Endothelial cell (in vitro differentiated cells): ENCODE measurements around the gene TNFRSF25. TPM values are rescaled to one million over a fixed set of nuclear protein-coding genes. Genes with fewer than 3 reads are reported as not detected.
"Not testable (repeated sequence)": the region's sequence is repeated elsewhere in the genome, so short reads cannot be mapped to it uniquely, and the experiment has no call there.

Experiments used
- DNase-seq: peaks from one replicate; pipeline ENCODE4 v3.0.0; 2021; ENCODE audit warnings: low spot score
- H3K27ac Mint-ChIP-seq: one replicate; pipeline ENCODE4 v1.8.0; 2021; ENCODE audit warnings: mixed read lengths, inconsistent platforms; ENCODE audit not compliant: unreplicated experiment
- H3K27me3 Mint-ChIP-seq: one replicate; pipeline ENCODE4 v1.8.0; 2021; ENCODE audit warnings: mild to moderate bottlenecking, moderate library complexity, mixed read lengths, inconsistent platforms; ENCODE audit not compliant: unreplicated experiment
- H3K36me3 Mint-ChIP-seq: one replicate; pipeline ENCODE4 v1.8.0; 2021; ENCODE audit warnings: mild to moderate bottlenecking, low read depth, mixed read lengths, inconsistent platforms; ENCODE audit not compliant: unreplicated experiment
- H3K4me1 Mint-ChIP-seq: one replicate; pipeline ENCODE4 v1.8.0; 2021; ENCODE audit warnings: mild to moderate bottlenecking, mixed read lengths, inconsistent platforms; ENCODE audit not compliant: unreplicated experiment
- H3K4me3 Mint-ChIP-seq: one replicate; pipeline ENCODE4 v1.8.0; 2021; ENCODE audit warnings: mild to moderate bottlenecking, mixed read lengths, inconsistent platforms; ENCODE audit not compliant: unreplicated experiment
- H3K9me3 Mint-ChIP-seq: one replicate; pipeline ENCODE4 v1.8.0; 2021; ENCODE audit warnings: mixed read lengths, inconsistent platforms; ENCODE audit not compliant: unreplicated experiment
- CTCF ChIP-seq: fragments of 200-600 bp; sonication (generic); IDR thresholded peaks from one replicate; pipeline ENCODE4 v1.5.0; 2021; ENCODE audit warnings: antibody characterized with exemption; ENCODE audit not compliant: unreplicated experiment
- total RNA-seq: library from RNA; stranded (reverse); fragmentation: NEBNext Ultra II Directional; extraction: Animal tissue kit (Norgen Biotek cat#: 25700); gene quantifications from one replicate; pipeline ENCODE4 v1.2.1, GENCODE V29; 2021; ENCODE audit not compliant: unreplicated experiment

The TNFRSF25 gene
- total RNA-seq, 1 donor from 2014 or later: 104 TPM

- Mint-ChIP-seq H3K9me3 (no peaks in the 10 kb centered on the region), H3K27me3 (peaks cover 12% of the 10 kb centered on the region), H3K27ac (no peak overlapping the region), H3K36me3 (peaks cover 4% of the 10 kb centered on the region), H3K4me3 (no peak overlapping the region), H3K4me1 (peaks cover 5% of the 10 kb centered on the region)
- no peak for TF ChIP-seq CTCF
- DNase-seq: no peak
Measured at GRCh38 chr1:6450943-6451373, 15.0 kb downstream of the TNFRSF25 start.

- H3K9me3 Mint-ChIP-seq, H3K4me3 Mint-ChIP-seq, H3K27ac Mint-ChIP-seq, H3K4me1 Mint-ChIP-seq, H3K36me3 Mint-ChIP-seq, DNase-seq: not testable (repeated sequence)
- peaks cover 12% of the 10 kb centered on the region for H3K27me3 Mint-ChIP-seq
Measured at GRCh38 chr1:6450486-6450885, 15.5 kb downstream of the TNFRSF25 start.

GRCh38 chr1:6450005-6450450 lies 15.9 kb downstream of the TNFRSF25 start:
- Mint-ChIP-seq H3K27me3 (peaks cover 12% of the 10 kb centered on the region), H3K9me3 (no peaks in the 10 kb centered on the region), H3K27ac (no peak overlapping the region), H3K4me1 (peaks cover 5% of the 10 kb centered on the region), H3K4me3 (no peak overlapping the region), H3K36me3 (peaks cover 4% of the 10 kb centered on the region)
- TF ChIP-seq CTCF: no peak
- DNase-seq: no peak

GRCh38 chr1:6448749-6449631 lies 17.0 kb downstream of the TNFRSF25 start:
- TF ChIP-seq CTCF: no peak
- peaks cover 4% of the 10 kb centered on the region for H3K36me3 Mint-ChIP-seq
- H3K4me3 Mint-ChIP-seq: peak overlapping the region; percentile 45
- peak; percentile 36 for DNase-seq
- H3K9me3 Mint-ChIP-seq: no peaks in the 10 kb centered on the region
- peaks cover 14% of the 10 kb centered on the region for H3K27me3 Mint-ChIP-seq
- H3K4me1 Mint-ChIP-seq: peaks cover 7% of the 10 kb centered on the region
- H3K27ac Mint-ChIP-seq: no peak overlapping the region

- Mint-ChIP-seq H3K9me3 (no peaks in the 10 kb centered on the region), H3K4me3 (no peak overlapping the region), H3K36me3 (peaks cover 4% of the 10 kb centered on the region), H3K27me3 (peaks cover 11% of the 10 kb centered on the region), H3K4me1 (peaks cover 7% of the 10 kb centered on the region), H3K27ac (no peak overlapping the region)
- DNase-seq: no peak
- peak; percentile 19 for TF ChIP-seq CTCF
Measured at GRCh38 chr1:6447818-6448748, 17.9 kb downstream of the TNFRSF25 start.
